Heart left ventricle (tissue), 13 donors: ENCODE results near the gene CISH.

Experiments used
- CTCF ChIP-seq, 12 donors: fragments of 200-600 bp; sonication (generic) in 4 of 12; IDR thresholded peaks; one replicate each; pipeline versions ENCODE4 v1.5.0 to v1.8.0; 2018 to 2022; ENCODE audit warnings: antibody characterized with exemption in 12 of 12, mild to moderate bottlenecking in 5 of 12
- POLR2A ChIP-seq, 2 donors: fragments of 450-650 bp; IDR thresholded peaks; one replicate each; pipeline ENCODE4 v1.6.1; 2017; ENCODE audit warnings: antibody characterized with exemption in 2 of 2, mild to moderate bottlenecking in 2 of 2, moderate library complexity in 2 of 2
- donor health status: ischemic (EF 13 %, LVEDD 7.1; RV severe dilation, severe dysfunction).
- donor health status: DM: no; HTN: yes; CAD: no.
- donor health status: DM: no; HTN: no; CAD: no.
- donor health status: ischemic (EF 25% LVEDD 6.9; RV normal size, moderate dysfunction).
- donor health status: ischemic (EF 25% LVEDD 5.7; RV mildly dilated, moderate dysfunction).
- donor health status: ischemic (EF 35%, LVEDD 5.7; RV mildly dilated, moderate dysfunction).
- donor health status: nonischemic (EF 11% LVEDD 7.7; RV severe dilation, severe dysfunction).
- donor health status: DM: yes; HTN: yes; CAD: no.
- donor health status: PGD.
- donor health status: ischemic (EF 29% LVEDD 5.4; RV normal size, mild dysfunction).
- donor health status: nonischemic (EF 23%, LVEDD 6.1; RV moderate dilation, normal function).

DNA sequence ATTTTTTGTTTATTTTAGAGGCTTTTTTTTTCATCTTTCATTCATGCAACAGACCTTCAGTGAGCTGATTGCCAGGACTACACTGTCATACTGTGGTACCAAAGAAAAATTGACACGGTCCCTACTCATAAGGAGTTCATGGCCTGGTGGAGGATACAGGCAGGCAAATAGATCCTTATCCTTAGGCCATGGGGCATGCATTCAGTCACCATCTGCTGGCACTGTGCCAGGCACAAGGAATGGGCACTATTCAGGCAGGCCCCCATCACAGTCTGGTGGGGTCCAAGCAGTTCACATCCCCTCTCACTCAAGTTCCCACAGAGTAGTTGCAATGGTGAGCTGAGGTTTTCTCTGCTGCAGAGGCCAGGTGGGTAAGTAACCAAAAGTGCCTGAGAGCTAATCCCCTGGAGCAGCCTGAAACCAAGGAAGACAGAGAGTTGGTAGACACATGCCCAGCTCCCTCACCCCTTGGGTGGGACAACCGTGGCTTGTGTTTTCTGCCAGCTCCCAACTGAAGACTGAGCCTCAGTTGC, 17.3 kb downstream of the CISH start:
- no peak for TF ChIP-seq POLR2A (IDR thresholded peaks at IDR 0.05)
- no peak for TF ChIP-seq CTCF (IDR thresholded peaks at IDR 0.05)
